RKO (cell line): Measurements from ENCODE around the gene LIMS1.

ENCODE experiments used
- DNase-seq: peaks from one replicate; pipeline ENCODE4 v3.0.0-alpha.2; 2016; ENCODE audit warnings: low spot score

The LIMS1 gene

DNA sequence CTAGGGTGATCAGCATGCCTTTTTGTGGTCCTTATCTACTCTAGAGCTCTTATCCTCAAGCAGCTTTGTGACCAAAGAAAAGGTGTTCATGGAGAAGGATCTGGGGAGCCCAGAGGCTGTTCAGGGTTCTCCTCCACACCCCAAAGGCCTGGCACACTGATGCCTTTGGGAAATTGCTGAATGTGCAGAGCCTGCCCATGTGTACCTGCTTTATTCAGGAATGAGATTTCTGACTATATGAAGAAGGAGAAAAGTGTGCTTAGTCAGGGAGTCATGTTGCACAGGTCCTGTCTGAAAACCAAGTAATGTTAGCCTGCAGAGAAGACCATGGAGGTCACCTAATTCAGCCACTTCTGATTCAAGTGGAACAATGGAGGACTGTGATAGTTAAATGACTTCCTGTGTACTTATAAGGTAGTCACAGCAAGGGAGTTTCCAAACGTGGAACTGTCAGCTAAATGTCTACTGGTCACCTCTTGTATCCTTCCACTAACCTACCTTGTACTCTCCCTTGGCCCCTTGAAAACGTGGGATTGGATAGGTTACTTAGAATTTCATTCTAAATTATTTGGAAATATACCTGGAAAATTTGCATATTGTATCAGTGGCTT, 81.3 kb downstream of the LIMS1 start:
- DNase-seq, result no peak

DNA sequence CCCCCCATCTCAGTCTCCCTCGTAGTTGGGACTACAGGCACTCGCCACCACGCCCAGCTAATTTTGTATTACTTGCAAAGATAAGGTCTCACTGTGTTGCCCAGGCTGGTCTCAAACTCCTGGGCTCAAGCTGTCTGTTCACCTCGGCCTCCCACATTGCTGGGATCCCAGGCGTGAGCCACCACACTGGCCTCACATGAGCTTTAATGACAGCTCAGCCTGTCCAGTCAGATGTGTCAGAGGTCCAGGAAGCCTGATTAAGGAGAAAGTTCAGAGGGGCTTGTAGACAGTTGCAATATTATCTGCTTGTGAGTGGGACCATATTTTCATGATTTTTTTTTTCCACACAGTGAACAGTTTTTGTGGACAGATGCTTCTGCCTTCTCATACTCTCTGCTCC, 82.0 kb downstream of the LIMS1 start:
- DNase-seq, result no peak

DNA sequence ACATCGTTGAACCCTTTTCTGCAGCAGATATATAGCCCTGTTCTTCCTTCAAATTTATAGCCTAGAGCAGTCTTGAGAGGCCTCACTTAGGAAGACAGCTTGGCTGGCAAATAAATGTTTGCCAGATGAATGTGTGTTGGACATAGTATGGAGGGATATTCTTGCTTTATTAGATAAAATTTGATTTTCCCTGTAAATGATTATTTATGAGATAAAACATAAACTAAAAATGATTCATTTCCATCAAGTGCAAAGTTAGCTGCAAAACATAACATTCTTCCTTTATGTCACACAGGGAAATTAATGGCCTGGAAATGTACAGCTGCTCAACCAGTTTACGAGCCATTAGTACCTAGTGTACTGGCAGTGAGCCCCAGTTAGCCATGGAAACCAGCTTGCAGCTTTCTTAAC, 82.5 kb downstream of the LIMS1 start:
- DNase-seq, result no peak

DNA sequence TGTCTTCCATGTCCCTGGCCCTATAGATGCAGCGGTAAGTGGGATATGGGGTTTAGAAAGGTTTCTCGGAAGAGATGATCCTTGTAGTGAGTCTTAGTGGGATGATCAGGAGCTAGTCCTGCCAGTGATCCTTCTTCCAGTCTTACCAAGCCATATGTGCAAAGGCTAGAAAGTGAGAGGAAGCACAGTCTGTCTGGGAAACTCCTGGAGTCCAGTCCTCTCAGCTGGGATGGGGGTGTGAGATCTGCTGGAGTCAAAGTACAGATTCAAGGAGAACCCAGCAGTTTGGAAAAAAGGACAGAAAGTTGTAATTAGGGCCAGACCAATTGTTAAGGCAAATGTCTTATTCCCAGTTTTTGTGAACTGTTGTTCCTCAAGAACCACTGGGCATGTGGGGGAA, 83.3 kb downstream of the LIMS1 start:
- DNase-seq, result no peak

DNA sequence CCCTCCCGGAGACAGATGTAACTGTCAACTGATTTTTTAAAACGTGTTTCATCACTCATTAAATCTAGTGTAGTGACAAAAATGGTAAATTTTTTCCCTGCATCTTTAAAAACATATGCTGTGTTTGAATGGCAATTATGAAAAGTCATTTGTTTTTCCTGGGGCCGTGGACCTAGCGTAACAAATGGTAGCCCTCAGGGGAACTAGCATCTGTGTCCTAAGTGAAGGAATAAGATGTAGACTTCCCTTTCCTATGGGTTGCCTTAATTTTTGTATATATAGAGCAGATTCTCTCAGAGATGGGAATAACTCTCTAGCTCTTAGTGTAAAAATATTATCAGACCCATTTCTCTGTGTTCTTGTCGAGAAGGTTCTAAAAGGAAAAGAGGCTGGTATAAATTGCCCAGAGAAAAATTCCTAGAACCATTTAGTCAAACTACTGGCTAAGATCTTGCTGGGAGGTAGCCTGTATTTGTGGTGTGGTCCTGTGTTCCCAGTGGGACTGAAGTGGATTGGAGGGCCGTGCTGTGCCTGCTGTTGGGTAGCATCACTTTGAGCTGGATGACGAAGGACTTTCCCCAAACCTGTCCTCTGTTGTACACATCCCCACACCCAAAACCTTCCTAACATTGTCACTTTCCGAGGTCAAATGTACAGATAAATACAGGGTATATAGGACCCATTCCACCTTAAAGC, 85.8 kb downstream of the LIMS1 start:
- DNase-seq, result no peak

DNA sequence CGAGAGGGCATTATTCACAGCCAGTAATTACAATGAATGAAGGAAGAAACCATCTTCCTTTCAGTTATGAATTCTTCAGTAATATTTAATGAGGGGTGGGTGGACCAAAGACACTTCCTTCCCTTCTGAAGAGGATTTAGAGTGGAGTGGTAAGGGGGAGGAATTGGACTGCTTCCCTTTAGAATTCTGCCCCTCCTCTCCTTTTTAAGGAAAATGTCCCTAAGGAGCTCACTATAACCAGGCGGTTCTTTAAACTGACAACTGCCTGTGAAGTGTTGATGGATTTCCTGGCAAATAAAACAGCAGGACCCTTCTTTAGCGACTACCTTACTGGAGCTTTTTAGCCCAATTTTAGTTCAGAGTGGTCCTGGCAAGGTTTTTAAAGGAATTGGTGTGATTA, 86.4 kb downstream of the LIMS1 start:
- no peak for DNase-seq

DNA sequence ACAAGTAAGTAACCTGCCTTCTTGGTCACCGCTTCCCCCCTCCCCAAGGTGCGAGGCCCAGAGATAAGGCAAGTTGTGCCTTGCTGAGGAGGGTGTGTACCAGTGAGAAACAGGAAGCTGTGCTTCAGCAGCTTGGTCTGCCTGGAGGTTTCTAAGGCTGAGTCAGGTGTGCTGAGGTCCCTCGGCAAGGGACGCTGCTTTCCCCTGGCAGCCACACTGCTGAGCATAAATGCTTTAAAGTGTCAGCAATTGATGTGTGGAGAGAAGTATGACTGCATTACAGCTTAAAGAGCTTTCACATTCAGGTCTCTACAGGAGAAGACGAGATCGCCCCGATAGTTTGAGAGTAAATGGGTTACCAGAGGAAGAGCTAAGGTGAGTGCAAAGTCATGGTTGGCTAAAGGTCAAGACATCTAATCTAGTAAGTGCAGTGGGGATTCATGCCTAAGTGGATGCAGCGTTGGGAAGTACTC, 86.9 kb downstream of the LIMS1 start:
- DNase-seq, result no peak

DNA sequence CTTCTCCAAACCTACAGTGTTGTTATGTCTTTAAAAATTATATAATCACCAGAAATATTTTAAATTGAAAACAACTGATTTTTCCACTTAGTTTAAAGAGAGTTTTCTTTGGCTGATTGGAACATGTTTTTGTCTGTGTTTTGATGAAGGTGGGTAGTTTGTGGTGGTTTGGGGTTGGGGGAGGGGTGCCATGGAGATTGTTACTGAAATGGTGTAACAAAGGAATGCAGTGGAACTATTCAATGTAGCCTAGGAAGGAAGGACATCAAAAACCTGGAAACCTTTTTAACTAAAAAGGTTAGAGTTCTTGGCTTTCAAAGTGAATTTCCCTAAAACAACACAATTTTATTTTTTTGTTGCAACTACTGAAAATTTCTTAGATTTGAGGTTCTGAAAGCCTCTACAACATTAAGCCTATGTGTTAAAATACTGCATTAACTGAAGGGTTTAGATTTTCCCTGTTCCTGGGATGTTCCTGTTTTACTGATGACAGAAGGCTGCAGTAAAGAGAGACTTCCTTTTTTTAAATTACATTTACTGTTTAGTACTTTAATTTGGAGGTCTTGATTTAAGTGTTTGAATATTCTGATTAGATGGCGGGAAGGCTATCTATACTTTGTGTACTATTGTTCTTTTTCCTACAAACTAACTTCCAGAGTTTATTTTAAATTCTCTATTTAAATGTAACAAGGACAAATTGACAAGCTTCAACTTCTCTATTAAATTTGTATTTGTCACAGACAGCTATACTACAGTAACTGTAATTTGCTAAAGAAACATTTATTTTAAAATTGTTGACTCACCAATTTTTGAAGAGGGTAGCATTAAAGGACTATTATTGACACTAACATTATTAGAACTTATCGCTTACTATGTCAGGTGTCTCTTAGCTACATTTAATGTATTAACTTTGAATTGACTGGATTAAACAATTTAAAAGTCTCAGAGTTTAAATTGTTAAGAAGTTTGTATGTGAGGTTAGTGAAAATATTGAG, 87.7 kb downstream of the LIMS1 start:
- no peak for DNase-seq

DNA sequence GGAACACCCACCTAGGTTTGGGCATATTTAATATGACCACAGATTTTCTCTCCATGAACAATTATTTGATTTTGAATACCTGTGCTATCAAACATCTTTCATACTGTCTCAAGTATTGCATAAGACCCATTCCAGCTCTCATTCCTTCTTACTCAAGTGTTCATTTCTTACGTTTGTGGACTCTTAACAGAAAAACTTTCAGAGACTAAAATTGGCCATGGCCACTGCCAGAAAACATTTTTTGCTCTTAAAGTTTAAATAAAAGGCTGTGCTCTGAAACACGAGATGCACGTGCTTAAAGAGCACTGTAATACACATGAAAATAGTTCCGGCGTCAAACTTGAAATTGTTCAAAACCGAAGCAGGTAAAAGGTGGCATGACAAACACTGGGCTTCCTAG, 89.3 kb downstream of the LIMS1 start:
- DNase-seq, result no peak

DNA sequence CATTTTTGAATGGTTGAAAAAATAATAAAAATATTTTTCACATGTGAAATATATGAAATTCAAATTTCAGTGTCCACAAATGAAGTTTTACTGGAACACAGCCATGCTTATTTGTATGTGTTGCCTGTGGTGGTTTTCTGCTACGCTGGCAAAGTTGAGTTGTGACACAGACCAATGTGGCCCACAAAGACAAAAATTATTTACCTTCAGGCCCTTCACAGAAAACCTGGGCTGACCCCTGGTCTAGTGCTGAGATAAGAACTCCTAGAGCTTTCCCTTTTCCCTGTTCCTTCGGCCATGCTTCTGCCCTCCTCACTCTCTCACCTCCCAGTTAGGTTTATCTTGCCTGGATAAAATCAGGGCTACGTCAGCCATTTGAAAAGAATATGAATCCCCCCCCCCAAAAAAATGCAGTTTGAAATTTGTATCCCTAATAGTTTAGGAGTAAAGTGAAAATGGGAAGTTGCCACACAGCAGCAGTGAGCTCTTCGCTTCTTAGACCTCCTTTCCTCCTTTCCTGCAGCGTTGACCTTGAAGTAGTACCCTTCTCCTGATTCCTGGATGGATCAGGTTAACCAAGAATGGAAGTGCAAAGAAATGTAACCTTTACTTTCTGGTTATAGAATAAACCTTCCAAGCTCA, 91.0 kb downstream of the LIMS1 start:
- no peak for DNase-seq

DNA sequence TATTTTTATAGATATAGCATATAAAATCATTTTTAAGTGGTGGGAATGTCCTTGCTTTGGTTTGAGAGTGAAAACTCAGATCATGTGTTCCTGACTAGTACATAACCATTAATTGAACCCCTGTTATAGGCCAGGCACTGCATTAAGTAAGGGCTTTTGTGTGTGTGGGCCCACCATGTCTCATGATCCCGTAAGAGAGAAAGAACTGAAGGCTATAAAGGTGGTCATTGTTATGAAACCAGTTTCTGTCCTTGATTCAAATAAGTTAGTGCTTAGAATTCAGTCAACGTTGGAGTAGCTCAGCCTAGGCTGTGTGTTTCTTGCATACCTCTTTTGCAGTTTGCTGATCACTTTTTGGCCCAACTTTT, 91.5 kb downstream of the LIMS1 start:
- DNase-seq, result no peak

DNA sequence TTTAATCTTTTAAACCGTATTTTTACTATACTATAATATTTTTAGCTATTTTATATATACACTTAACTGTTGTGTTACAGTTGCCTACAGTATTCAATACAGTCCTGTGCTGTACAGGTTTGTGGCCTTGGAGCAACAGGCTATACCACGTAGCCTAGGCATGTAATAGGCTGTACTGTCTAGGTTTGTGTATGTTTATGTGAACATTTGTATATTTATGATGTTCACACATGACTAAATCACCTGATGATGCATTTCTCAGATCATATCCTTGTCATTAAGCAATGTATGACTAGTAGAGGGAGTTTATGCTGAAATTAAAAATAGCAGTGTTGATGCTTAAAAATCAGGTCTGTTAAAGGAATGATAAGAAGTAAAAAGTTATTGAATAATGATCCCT, 92.7 kb downstream of the LIMS1 start:
- peak; percentile 11 for DNase-seq

DNA sequence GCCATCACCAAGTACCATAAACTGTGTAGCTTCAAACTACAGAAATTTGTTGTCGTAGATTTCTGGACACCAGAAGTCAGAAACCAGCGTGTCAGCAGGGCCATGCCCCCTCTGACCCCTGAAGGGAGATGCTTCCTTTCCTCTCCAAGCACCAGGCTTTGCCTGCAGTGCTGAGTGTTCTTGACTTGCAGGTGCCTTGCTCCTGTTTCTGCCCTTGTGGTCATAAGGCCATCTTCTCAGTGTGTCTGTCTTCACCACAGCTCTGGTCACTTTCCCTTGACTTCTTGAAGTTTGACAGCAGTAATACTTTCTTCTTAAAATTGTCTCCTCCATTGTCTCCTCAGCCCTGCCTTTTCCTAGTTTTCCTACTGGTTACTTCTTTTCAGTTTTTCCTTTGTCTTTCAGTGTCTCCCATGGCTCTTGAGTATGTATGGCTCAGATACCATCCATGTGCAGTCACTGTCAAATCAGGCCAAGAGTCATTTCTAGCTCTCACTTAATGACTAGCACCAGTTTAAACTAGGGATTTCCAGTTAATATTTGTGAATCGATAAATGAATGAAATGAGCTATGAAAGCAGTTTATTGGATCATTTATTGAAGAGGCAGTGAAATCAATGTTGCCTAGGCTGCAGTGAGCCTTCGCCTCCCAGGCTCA, 93.8 kb downstream of the LIMS1 start:
- no peak for DNase-seq

DNA sequence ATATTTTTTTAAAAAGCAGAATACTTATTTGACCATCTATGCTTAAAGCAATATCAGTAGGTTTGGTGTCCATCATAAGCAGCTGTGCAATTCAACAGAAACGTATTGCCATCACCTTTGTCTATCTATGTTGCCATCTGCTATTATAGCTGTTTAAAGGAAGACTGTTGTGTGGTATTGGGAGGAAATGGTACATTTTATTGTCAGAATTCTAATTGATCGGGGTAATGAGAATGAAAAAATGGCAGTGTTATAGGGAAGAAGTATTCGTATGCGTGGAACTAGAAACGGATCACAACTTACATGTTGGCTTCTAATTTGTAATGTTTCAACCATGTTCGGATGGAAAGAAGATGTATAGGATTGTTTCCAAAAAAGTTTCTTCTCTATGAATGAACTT, 94.7 kb downstream of the LIMS1 start:
- DNase-seq, result no peak

DNA sequence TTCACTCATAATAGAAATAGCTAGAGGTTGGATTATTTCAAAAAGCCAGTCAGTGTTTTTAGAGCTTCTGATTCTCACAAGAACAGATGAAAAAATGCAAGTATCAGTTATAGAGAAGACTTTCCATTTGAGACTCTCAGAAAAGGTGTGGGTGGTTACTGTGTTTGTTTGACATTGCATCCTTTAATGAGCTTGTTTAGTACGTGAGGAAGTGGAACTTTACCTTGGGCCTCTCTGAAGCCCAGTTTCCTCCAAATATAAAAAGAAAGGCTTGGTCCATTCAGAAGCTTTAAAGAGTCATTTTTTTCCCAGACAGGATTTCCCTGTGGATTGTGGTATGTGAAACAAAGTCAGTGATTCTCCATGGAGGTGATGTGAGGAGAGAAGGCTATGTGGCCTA, 95.1 kb downstream of the LIMS1 start:
- no peak for DNase-seq

DNA sequence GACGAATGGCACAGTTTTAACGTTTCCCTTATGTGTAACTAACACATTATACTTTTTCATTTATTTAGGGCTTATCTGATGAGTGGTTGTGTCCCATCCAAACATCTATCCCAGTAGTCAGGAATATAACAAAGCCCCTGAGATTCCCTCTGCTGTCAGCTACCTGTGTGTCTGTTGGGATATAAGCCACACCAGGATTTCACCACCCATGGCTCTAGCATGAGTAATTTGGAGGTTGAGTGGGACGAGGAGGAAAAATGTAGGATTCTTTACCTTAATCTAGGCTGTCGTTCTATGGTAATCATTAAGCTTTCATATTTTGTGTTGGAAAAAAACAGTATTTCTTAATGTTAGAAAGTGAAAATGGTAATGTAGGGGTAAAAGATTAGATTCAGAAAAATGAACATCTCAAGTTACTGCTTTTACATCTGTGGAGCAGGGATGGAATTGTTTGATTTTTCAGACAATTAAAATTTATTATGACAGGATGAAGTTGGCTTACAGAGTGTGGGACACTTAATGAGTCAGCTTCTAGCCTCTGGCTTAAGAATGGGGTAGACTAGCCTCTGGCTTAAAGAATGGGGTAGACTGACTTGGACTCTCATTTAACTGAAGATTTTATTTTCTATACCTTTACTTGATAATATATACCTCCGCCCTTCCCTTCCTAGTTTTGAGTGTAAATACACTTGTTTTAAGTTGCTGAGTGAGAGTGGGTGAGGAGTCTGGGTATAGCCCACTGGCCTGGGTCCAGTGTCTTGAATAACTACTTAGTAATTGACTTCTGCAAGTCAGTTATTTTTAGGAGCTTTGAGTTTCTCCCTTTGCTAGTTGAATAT, 96.5 kb downstream of the LIMS1 start:
- DNase-seq, result peak; percentile 9

DNA sequence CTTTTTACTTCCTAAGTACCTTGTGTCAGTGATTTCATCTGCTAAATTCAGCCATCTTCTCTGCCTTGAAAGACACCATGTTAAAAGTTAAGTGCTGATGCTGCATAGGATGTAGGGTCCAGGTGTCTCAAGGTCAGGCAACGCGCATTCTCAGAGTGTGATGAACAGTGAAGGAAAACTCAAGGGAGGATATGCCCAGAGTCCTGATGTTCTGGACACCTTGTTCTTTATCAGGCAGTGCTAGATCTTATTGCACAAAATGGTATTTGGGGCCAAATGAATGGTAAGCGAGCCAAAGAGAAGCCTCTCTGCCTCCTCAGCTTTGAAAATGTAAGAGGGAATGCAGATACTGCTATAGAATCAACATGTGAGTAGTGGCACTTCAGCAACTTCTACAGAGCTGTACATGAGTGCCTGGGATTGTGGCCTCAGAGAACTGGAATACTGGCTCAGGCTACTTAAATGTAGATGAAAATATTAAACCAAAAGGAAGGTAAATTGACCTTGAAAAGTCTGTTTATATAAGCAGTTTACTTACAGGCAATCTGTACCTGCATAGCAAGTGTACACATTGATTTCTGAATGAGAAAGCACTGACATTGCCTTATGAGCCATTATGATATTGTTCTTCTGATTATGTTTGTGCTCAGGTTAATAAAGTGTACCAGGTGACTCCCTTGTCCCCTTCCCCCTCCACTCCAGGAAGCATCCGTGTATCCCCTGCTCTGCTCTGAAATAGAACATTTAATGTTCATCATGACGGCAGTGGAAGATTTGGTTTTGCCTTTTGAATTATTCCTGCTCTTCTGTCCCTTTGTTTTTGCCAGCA, 98.3 kb downstream of the LIMS1 start:
- no peak for DNase-seq

DNA sequence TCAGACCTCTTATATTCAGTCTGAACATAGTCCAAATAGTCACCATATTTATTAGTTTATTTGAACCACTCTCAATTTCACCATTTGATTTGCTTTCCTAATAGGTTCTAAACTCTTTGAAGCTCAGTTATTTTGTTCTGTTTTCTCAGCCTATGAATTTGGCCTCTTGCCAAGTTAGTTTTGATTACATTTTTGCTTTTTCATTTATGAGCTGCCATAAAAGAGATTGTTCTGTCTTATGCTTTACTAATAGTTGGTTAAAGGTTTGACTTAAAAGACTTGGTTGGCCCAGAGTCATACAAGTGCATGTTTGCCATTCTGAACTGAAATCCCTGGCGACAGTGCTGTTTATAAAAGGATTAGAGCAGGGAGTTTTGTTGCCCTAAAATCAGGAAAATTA, 99.1 kb downstream of the LIMS1 start:
- no peak for DNase-seq

DNA sequence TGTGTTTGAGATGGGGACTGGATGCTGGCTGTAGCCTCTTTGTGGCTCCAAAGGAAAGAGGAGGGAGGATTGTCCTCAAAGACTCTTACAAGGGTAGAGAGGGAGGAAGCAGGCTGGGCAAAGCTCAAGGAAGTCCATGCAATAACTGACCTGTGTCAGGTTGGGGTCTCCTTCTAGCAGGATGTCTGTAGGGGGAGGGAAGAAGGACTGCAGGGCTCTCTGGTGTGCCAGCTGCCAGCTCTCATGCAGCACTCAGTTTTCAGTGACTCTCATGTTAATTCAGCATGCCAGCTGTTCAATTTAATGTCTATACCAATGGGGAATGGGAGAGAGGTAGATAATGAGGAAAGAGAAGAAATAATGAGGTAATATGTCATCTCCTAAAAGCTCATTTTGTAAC, 99.7 kb downstream of the LIMS1 start:
- DNase-seq, result no peak

DNA sequence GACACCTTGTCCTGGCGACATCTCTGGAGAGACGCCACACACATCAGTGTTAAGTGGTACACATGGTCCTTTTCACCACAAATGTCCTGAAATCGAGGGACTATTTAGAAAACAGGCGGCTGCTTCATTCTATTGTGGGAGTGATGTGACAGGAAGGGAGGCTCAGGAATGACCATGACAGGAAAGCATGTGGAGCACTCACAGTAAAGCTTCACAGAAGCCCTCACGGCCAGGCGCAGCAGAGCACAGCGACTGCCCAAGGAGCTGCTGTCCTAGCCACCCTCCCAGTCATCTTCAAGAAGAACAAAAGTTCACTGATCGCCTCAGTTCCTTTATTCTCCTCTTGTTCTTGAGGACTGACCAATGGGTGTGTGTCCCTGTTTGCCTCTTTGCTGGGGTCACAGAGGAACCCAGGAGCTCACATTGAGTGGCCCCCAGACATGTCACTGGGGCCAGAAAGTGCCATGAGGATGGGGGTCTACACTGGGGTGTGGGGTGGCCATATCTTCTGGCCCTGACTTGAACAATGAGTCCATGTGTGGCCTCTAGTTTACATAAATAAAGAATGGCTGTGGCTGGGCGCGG, 100.4 kb downstream of the LIMS1 start:
- no peak for DNase-seq
